ENCODE measurements around the gene MYO5B.

The MYO5B gene

GRCh38 chr18:50006470-50007046, 188.4 kb downstream of the MYO5B start:
- DNase-seq = no peak

GRCh38 chr18:50004013-50004412, 190.9 kb downstream of the MYO5B start:
- no peak for DNase-seq

DNA sequence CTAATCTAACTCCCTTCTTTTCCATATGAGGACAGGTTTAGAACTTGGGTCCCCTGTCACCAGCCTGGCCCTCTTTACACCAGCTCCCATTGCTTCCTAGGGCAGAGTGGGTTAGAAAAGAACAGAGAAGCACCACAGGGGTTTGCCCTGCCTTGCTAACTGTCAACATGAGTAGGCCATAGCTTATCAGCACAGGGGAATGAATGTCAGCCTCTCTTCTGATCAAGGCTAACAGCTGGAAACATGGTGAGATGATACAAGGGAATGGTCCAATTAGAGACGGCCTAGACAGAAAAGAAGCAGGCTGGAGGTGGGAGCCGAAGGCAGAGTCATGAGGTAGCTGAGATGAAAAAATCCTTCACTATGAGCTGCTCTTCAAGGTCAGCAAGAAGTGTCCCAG, 192.2 kb downstream of the MYO5B start:
- no peak for DNase-seq

- DNase-seq = no peak
These were observed 194.7 kb downstream of the MYO5B start for GRCh38 chr18:50000227-50000626.

DNA sequence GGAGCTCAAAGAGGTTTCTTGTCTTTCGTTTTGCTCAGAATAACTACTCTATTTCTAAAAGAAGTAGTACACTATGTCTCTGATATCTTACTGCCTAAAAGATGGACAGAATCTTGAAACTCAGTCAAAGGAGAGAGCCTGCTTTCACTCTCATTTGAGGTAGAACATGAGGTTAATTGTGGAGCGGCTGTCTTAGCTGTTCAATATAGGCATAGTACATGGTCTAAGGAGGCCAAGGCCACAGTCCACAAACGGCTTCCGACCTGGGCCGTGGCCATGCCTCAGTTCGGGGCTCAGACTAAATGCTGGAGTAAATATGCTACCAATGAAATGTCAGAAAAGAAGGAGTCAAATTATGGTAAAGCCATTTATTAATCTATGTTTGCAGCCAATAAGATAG, 195.8 kb downstream of the MYO5B start:
- no peak for DNase-seq

DNA sequence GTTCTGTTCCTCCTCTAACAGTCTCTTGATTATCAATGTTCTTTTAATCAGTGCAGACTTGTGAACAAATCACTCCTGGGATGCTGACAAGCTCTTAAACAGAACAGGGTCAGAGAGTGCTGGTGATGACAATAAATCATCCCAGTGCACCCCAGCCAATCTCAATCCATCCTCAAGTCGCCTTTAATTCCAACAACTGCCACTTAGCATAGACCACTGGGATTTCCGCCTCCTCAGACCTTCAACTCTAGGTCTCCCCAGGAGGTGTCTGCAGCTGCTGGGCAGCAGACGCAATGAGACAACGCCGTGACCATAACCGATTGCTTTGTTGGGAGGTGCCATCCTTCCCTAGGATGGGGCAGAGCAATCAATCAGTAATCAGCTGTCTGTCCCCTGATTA, 197.4 kb downstream of the MYO5B start:
- no peak for DNase-seq

- no peak for DNase-seq
These were observed 200.5 kb downstream of the MYO5B start for GRCh38 chr18:49994410-49994809.

GRCh38 chr18:49993299-49993698, 201.6 kb downstream of the MYO5B start:
- no peak for DNase-seq

- DNase-seq = no peak
These were observed 206.2 kb downstream of the MYO5B start for GRCh38 chr18:49988733-49989132.

GRCh38 chr18:49988101-49988500, 206.8 kb downstream of the MYO5B start:
- no peak for DNase-seq

DNA sequence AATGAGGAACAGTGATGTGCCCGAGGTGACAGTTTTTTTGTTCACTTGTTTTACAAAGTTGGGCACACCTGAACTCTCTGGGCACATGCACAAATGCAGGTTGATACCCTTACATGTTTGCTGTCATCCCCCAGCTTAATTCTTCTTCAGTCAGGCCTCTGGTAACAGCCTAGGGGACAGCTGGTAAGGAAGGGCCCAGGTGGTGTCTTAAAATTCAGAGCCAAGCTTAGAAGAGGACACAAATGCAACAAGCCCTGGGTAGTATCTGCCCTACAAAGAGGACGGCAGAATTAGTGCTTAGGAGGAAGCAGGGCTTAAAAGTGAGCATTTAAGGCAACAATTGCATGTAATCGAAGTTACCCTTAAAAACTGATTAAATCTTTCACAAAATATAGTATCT, 209.7 kb downstream of the MYO5B start:
- DNase-seq = no peak

DNA sequence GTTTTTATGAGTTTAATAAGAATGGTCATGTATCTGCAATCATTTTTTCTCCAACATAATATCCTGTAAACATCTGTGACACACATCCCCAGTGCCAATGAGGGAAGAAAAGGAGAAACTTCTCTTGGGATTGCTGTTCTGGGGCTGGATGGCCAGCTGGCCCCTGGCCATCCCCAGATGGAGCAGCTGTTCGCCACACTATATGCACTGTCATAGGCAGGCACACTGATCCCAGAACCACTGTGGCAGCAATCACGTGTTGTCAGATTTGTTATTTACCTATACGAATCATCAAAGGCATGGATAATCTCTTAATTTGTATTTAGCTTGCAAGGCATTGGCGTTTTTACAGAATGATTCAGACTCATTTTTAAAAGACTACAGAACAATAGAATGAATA, 214.1 kb downstream of the MYO5B start:
- DNase-seq = no peak

- no peak for DNase-seq
These were observed 218.0 kb downstream of the MYO5B start for GRCh38 chr18:49976795-49977560.

DNA sequence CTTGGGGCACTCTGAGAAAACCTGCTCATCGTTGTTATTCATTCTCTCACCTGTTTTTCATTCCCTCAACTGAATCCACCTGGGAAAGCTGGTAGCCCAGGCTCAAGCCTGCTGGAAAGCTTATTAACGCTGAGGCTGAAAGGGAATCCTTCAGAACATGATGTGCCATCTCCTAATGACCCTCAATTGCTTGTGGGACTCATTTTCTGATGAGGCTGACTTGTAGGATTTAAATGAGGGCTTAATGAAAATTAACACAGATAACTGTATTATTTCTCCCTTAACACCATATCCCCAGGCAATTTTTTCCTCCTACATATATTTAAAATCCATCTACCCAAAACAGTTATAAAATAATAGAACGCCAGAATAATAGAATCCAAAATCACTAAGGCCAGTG, 218.9 kb downstream of the MYO5B start:
- DNase-seq = no peak

DNA sequence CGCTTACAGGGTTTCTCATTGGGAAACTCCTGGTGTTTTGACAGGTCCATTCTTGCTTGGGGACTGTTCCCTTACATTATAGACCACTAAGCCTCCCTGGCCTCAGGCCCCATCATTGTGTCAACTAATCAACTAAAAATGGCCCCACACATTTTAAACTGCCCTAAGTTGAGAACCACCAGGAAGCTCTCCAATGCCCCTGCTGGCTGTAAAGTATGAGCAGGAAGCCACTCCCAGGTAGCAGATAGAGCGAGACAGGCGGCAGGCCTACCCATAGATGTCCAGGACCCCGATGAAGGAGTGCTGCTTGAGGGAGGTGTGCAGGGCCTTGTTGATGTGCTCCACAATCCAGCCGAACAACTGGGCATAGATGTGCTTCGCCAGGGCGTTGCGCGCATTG, 220.9 kb downstream of the MYO5B start:
- no peak for DNase-seq

GRCh38 chr18:49973592-49973991, 221.4 kb downstream of the MYO5B start:
- no peak for DNase-seq

- DNase-seq = no peak
These were observed 222.4 kb downstream of the MYO5B start for GRCh38 chr18:49972535-49972934.

- DNase-seq = no peak
These were observed 223.5 kb downstream of the MYO5B start for GRCh38 chr18:49971462-49971861.

- DNase-seq = no peak
These were observed 224.6 kb downstream of the MYO5B start for GRCh38 chr18:49970319-49970718.

DNA sequence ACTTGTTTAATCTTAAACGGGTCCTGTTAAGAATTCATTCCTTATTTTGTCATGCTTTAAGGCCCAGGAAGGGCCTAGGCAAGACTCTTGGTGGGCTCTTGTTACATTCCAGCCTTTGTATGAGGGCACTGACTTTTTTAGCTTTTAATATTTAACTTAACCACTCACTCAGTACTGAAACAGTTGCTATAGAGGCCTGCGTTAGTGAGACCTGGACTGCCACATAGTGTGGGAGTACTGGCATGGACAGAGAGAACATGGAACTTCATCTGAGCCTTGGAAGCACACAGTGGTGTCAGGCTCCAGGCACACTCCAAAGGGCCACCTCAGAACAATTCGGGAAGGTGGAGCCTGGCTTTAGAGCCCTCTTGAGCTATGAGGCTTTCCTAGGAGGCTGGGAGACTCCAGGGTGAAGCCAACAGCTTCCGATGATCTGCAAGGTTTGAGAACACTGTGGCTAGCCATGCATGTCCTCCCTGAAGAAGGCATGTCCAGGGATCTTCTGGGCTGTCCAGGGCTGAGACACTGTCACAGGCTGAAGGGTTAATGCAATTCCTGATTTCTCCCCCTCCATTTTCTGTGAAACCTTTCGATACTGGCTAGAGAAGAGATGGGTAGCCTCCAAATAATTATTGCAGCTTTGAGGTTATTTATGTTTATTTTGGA, 226.2 kb downstream of the MYO5B start:
- DNase-seq = no peak

DNA sequence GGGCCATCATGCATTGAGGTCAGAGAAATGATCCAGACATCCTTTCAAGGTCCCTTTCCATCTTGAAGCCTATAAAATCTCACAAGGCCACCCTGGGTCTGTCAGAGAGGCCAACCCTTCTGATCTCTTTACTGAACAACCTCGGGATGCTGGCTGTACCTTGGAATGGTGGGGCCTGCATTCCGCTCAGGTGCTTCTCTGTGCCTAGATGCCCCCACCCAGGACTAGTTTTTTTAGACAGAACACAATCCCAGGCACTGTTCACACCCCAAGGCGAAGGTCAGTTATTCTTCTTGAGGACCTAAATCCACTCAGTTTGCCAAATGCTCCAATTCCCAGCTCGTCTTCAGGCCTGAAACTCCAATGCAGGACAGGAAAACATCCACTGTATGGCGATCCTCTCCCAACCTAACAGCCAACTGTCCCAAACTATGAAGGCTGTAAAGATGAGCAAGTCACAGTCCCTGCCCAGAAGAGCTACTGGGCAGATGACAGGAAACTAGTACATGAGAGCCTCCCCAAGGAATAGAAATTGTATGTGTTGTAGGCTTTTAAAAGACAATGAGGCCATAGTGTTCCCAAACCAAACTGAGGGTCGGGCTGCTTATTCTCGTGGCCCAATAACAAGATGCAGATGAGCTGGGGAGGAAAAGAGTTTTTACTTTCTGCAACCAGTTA, 227.2 kb downstream of the MYO5B start:
- no peak for DNase-seq

- no peak for DNase-seq
These were observed 227.8 kb downstream of the MYO5B start for GRCh38 chr18:49967171-49967570.

- no peak for DNase-seq
These were observed 228.9 kb downstream of the MYO5B start for GRCh38 chr18:49966090-49966489.

DNA sequence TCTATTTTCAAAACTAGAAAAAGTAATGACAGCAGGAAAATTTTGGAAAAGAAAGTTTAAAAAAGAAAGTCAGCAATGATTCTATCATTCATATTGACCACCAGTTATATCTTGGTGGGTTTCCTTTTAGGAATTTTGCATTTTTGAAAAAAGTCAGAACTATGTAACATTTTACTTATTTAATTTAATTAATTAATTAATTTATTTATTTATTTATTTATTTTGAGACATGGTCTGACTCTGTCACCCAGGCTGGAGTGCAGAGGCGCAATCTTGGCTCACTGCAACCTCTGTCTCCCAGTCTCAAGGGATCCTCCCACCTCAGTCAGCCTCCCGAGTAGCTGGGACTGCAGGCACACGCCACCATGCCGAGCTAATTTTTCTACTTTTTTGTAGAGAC, 231.7 kb downstream of the MYO5B start:
- DNase-seq = no peak

Data from OCI-M1 (cell line).